DND-41 (cell line): Measurements from ENCODE around the gene SNF8.

Experiments
- ATAC-seq: fragments of 200-7000 bp; cut with Tn5 transposase; 3 replicates; pipeline ENCODE4 v1.9.1; 2021; ENCODE audit warnings: low read depth; ENCODE audit not compliant: insufficient read depth
- DNase-seq: peaks from one replicate; pipeline ENCODE4 v3.0.0-alpha.2; 2020
- H2AFZ ChIP-seq: 2 replicates; pipeline ENCODE4 v1.6.0; 2012; ENCODE audit warnings: low read depth, low read length
- H3K27ac ChIP-seq: 2 replicates; pipeline ENCODE4 v1.5.1; 2012; ENCODE audit warnings: low read length, inconsistent platforms
- H3K27me3 ChIP-seq: fragments of 200-600 bp; sonication (generic); 2 replicates; pipeline ENCODE4 v1.6.0; 2012; ENCODE audit warnings: low read length, mild to moderate bottlenecking, inconsistent platforms; ENCODE audit not compliant: insufficient read depth, poor library complexity
- H3K36me3 ChIP-seq: 2 replicates; pipeline ENCODE4 v1.5.1; 2012; ENCODE audit warnings: low read length, inconsistent platforms; ENCODE audit not compliant: insufficient read depth
- H3K4me1 ChIP-seq: 2 replicates; pipeline ENCODE4 v1.5.1; 2012; ENCODE audit warnings: mild to moderate bottlenecking, low read length; ENCODE audit not compliant: insufficient read depth
- H3K4me2 ChIP-seq: 2 replicates; pipeline ENCODE4 v1.6.0; 2012; ENCODE audit warnings: mild to moderate bottlenecking, moderate library complexity, low read length, inconsistent platforms; ENCODE audit not compliant: insufficient read depth
- H3K4me3 ChIP-seq, 2 experiments: fragments of 200-600 bp in 1 of 2; shearing (Covaris generic) in 1 of 2; 2 replicates each; pipeline ENCODE4 v1.5.1; 2012 to 2016; ENCODE audit warnings: inconsistent platforms in 2 of 2, low read length in 2 of 2, mild to moderate bottlenecking in 2 of 2, low read depth in 1 of 2, moderate library complexity in 1 of 2
- H3K79me2 ChIP-seq: 2 replicates; pipeline ENCODE4 v1.6.0; 2012; ENCODE audit warnings: low read length, inconsistent platforms; ENCODE audit not compliant: insufficient read depth
- H3K9ac ChIP-seq: 2 replicates; pipeline ENCODE4 v1.6.0; 2012; ENCODE audit warnings: low read depth, mild to moderate bottlenecking, inconsistent platforms, low read length, moderate library complexity
- H3K9me3 ChIP-seq: 2 replicates; pipeline ENCODE4 v1.5.1; 2012; ENCODE audit warnings: low read length, moderate library complexity, mild to moderate bottlenecking, inconsistent platforms; ENCODE audit not compliant: insufficient read depth, severe bottlenecking
- H4K20me1 ChIP-seq: 2 replicates; pipeline ENCODE4 v1.6.0; 2012; ENCODE audit warnings: low read length; ENCODE audit not compliant: insufficient read depth
- CTCF ChIP-seq: IDR thresholded peaks from 2 replicates; pipeline ENCODE4 v1.5.1; 2012; ENCODE audit warnings: borderline replicate concordance, low read length, moderate library complexity, mild to moderate bottlenecking; ENCODE audit not compliant: poor library complexity, severe bottlenecking; ENCODE audit errors: extremely low read depth
- EZH2 ChIP-seq: IDR thresholded peaks from 3 replicates; pipeline ENCODE4 v1.6.1; 2012; ENCODE audit warnings: borderline replicate concordance, low read depth, mild to moderate bottlenecking, moderate library complexity, low read length, inconsistent platforms; ENCODE audit not compliant: severe bottlenecking

The SNF8 gene

GRCh38 chr17:48915459-48916282, 29.0 kb downstream of the SNF8 start:
- DNase-seq (no peak), ATAC-seq (peak; percentile 22; the same call in 1 of the 3 replicates)
- no peak overlapping the region for H3K4me3 ChIP-seq
- peaks cover 68% of the 10 kb centered on the region for H3K79me2 ChIP-seq
- H3K27ac ChIP-seq = no peak overlapping the region
- no peaks in the 10 kb centered on the region for H3K27me3 ChIP-seq
- H3K9me3 ChIP-seq = no peaks in the 10 kb centered on the region
- peaks cover 15% of the 10 kb centered on the region for H3K4me1 ChIP-seq
- peaks cover 46% of the 10 kb centered on the region for H4K20me1 ChIP-seq
- TF ChIP-seq CTCF = no peak
- no peak for TF ChIP-seq EZH2
- H3K9ac ChIP-seq = no peak overlapping the region
- no peak overlapping the region for H3K4me2 ChIP-seq
- H2AFZ ChIP-seq = no peak overlapping the region
- peaks cover 96% of the 10 kb centered on the region for H3K36me3 ChIP-seq

GRCh38 chr17:48912476-48912875, 32.2 kb downstream of the SNF8 start:
- peaks cover 61% of the 10 kb centered on the region for H4K20me1 ChIP-seq
- H3K9ac ChIP-seq = no peak overlapping the region
- no peak overlapping the region for H3K27ac ChIP-seq
- DNase-seq (no peak), ATAC-seq (no peak)
- 0 out of 2 replicates have a peak overlapping the region, but pooled peaks have one; percentile 42 for H3K4me2 ChIP-seq
- no peak for TF ChIP-seq EZH2
- TF ChIP-seq CTCF = no peak
- peaks cover 86% of the 10 kb centered on the region for H3K79me2 ChIP-seq
- no peak overlapping the region for H2AFZ ChIP-seq
- H3K4me1 ChIP-seq = peaks cover 35% of the 10 kb centered on the region
- H3K4me3 ChIP-seq = no peak overlapping the region
- no peaks in the 10 kb centered on the region for H3K9me3 ChIP-seq
- no peaks in the 10 kb centered on the region for H3K27me3 ChIP-seq
- peaks cover 76% of the 10 kb centered on the region for H3K36me3 ChIP-seq

DNA sequence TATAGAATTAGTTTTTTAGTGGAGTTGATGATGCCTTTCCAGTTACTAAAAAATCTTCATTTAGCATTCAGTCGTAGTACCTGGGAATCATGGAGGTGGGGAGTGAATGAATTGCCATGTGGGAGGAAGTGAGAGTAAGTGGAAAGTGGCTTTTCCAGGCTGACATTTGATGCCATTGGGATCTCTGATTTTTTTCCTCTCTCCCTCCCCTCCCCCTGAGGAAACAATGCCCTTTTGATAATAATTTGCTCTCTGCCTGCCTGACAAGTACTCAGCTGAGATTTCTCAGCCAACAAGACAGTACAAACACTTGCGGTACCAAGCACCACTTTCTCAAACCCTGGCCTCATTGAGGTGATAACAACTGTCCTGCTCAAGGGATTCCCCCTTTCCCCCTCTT, 34.3 kb downstream of the SNF8 start:
- H3K4me3 ChIP-seq = peak overlapping the region in 1 of 2 experiments; percentile 97; a peak in 1 of 4 replicates
- H3K4me2 ChIP-seq = peak overlapping the region; percentile 95
- ATAC-seq = no peak
- no peak for DNase-seq
- peaks cover 38% of the 10 kb centered on the region for H3K4me1 ChIP-seq
- H3K79me2 ChIP-seq = peaks cover 78% of the 10 kb centered on the region
- TF ChIP-seq EZH2 (no peak), CTCF (no peak)
- no peaks in the 10 kb centered on the region for H3K9me3 ChIP-seq
- peaks cover 56% of the 10 kb centered on the region for H3K36me3 ChIP-seq
- peak overlapping the region; percentile 73; the same call in 1 of the 2 replicates for H3K9ac ChIP-seq
- H3K27ac ChIP-seq = no peak overlapping the region
- H4K20me1 ChIP-seq = peaks cover 56% of the 10 kb centered on the region
- no peaks in the 10 kb centered on the region for H3K27me3 ChIP-seq
- H2AFZ ChIP-seq = no peak overlapping the region
